ENCODE results near the gene ARHGEF39.

ARHGEF39 gene

GRCh38 chr9:35664531-35665470 lies at the start of gene ARHGEF39:
ARHGEF39 (minus strand) TSS chr9:35665195; CDS start chr9:35665169, 26 bp downstream.
- FAIRE-seq: no peak

GRCh38 chr9:35714123-35714522 lies 49.1 kb upstream of the ARHGEF39 start:
- FAIRE-seq: no peak

- FAIRE-seq: no peak
These were observed 48.6 kb upstream of the ARHGEF39 start for GRCh38 chr9:35713578-35713977.

GRCh38 chr9:35712762-35713400 lies 47.9 kb upstream of the ARHGEF39 start:
- no peak for FAIRE-seq

GRCh38 chr9:35711501-35712428 lies 46.8 kb upstream of the ARHGEF39 start:
- no peak for FAIRE-seq

GRCh38 chr9:35710818-35711500 lies 46.0 kb upstream of the ARHGEF39 start:
- no peak for FAIRE-seq

GRCh38 chr9:35708146-35708545 lies 43.2 kb upstream of the ARHGEF39 start:
- no peak for FAIRE-seq

- FAIRE-seq: no peak
These were observed 42.0 kb upstream of the ARHGEF39 start for GRCh38 chr9:35706951-35707350.

GRCh38 chr9:35705836-35706430 lies 40.9 kb upstream of the ARHGEF39 start:
- no peak for FAIRE-seq

GRCh38 chr9:35705372-35705771 lies 40.4 kb upstream of the ARHGEF39 start:
- FAIRE-seq: no peak

- no peak for FAIRE-seq
These were observed 39.1 kb upstream of the ARHGEF39 start for GRCh38 chr9:35703906-35704672.

- FAIRE-seq: no peak
These were observed 37.7 kb upstream of the ARHGEF39 start for GRCh38 chr9:35702696-35703095.

- FAIRE-seq: no peak
These were observed 35.9 kb upstream of the ARHGEF39 start for GRCh38 chr9:35700942-35701341.

GRCh38 chr9:35700031-35700430 lies 35.0 kb upstream of the ARHGEF39 start:
- no peak for FAIRE-seq

- no peak for FAIRE-seq
These were observed 33.2 kb upstream of the ARHGEF39 start for GRCh38 chr9:35698231-35698630.

GRCh38 chr9:35697486-35697885 lies 32.5 kb upstream of the ARHGEF39 start:
- FAIRE-seq: no peak

- FAIRE-seq: no peak
These were observed 31.7 kb upstream of the ARHGEF39 start for GRCh38 chr9:35696520-35697215.

GRCh38 chr9:35695943-35696401 lies 31.0 kb upstream of the ARHGEF39 start:
- no peak for FAIRE-seq

- FAIRE-seq: no peak
These were observed 26.8 kb upstream of the ARHGEF39 start for GRCh38 chr9:35691757-35692301.

GRCh38 chr9:35691334-35691650 lies 26.3 kb upstream of the ARHGEF39 start:
- FAIRE-seq: no peak

All from endometrium (tissue), 2 donors.